ENCODE data around the gene NAALADL2.
"Not testable (repeated sequence)": the region's sequence is repeated elsewhere in the genome, so short reads cannot be mapped to it uniquely, and the experiment has no call there.

The NAALADL2 gene

GRCh38 chr3:175240921-175241320 lies 381.8 kb downstream of the NAALADL2 start:
- no peak for DNase-seq (ENCODE audit: low read depth, low spot score)
- H3K27ac ChIP-seq, result no peak overlapping the region

DNA sequence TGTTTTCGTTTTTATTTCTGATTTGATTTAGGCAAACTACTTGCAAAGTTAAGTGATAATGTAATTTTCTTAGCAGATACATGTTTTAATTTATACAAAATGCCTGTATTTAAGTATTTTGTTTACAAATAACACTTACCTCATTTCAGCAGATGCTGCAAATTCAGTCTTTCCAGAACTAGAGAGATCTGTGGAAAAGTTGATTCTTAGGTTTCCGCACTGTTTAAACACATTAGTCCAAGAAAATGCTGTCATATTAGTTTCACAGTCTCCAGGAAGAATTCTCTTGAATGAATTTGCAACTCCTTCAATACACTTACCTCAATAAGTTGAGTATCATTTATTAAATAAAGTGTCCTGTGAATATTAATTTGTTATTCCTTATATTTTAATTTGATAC lies 383.1 kb downstream of the NAALADL2 start:
- no peak for DNase-seq (ENCODE audit: low read depth, low spot score)
- H3K27ac ChIP-seq, result no peak overlapping the region

- no peak for DNase-seq (ENCODE audit: low read depth, low spot score)
- no peak overlapping the region for H3K27ac ChIP-seq
These were observed 387.1 kb downstream of the NAALADL2 start for GRCh38 chr3:175246234-175246633.

DNA sequence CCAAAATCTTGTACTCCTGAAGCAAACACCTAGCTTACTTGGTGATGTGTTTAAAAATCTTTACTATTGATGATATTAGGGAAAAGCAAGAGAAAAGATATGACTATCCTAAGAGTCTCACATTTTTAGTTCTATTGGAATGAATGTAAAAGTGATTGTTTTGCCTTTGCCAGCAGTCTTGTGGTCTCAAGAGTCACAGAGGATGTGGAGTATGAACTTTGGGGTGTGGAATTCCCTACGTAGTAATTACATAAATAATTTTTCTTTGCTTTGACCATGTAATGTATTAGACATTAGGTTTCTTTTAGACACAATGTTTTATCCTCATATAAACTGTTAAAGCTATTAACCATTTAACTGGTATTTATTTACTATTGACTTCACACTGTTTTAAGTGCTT lies 387.6 kb downstream of the NAALADL2 start:
- no peak for DNase-seq (ENCODE audit: low read depth, low spot score)

DNA sequence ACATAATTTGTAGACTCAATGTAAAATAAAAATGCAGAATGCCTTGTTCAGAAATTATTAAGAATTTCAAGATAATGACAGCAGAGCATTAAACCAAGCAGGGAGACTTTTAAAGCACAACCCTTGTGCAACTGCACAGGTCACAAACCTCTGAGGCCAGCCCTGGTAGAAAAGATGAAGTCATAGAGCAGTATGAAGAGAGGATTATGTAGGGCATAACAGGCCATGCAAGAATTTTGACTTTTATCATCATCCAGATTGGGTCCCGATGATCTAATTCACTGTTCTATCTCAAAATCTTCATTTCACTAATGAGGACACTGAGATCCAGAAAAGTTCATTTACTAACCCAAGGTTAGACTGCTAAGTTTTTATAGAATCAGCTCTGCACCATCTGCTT lies 388.5 kb downstream of the NAALADL2 start:
- DNase-seq (ENCODE audit: low read depth, low spot score), result no peak
- H3K27ac ChIP-seq, result no peak overlapping the region

More for the DNA sequence above, 387.6 kb downstream of the NAALADL2 start:
- H3K27ac ChIP-seq, result no peak overlapping the region

- DNase-seq (ENCODE audit: low read depth, low spot score), result no peak
- H3K27ac ChIP-seq, result no peak overlapping the region
These were observed 389.7 kb downstream of the NAALADL2 start for GRCh38 chr3:175248832-175249231.

DNA sequence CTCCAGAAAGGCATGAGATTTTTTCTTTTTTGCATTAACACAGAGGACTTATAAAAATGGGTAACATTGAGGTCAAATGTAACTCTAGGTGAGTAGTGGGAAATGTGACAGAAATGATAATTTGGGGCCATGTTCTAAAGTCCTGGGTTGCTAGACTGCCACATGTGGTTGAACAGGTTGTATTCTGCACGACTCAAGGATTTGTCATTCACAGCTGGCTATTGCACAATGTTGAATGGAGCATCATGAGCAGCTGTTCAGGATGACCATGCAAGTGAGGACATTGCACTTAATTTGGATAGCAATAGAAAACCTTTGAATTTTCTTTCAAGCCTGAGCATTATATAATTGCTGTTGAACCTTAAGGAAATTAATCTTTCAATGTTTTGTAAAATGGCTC lies 396.6 kb downstream of the NAALADL2 start:
- no peak overlapping the region for H3K27ac ChIP-seq

GRCh38 chr3:175257123-175257522 lies 398.0 kb downstream of the NAALADL2 start:
- no peak for DNase-seq (ENCODE audit: low read depth, low spot score)
- no peak overlapping the region for H3K27ac ChIP-seq

More for the DNA sequence above, 396.6 kb downstream of the NAALADL2 start:
- DNase-seq (ENCODE audit: low read depth, low spot score), result peak; percentile 49

- peak; percentile 29 for DNase-seq (ENCODE audit: low read depth, low spot score)
- no peak overlapping the region for H3K27ac ChIP-seq
These were observed 399.6 kb downstream of the NAALADL2 start for GRCh38 chr3:175258763-175259162.

GRCh38 chr3:175260145-175260794 lies 401.1 kb downstream of the NAALADL2 start:
- no peak for DNase-seq (ENCODE audit: low read depth, low spot score)
- H3K27ac ChIP-seq, result no peak overlapping the region

DNA sequence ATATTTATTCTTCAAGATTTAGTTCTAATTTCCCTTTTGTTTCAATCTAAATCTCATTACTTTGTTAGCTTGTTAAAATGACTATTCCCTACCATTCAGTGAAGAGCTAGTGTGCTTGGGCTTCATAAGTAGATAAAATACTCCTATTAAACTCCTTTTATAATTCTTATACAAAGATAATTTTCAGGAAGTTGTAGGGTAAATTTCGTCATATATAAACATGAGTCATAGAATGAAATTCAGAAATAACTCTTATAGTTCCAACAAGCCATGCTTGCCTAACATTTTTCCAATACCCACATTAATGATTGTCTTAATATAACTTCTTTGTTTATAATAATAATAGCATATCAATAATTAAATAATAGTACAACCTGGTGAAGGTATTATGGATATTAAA lies 407.3 kb downstream of the NAALADL2 start:
- H3K27ac ChIP-seq, result peak overlapping the region; percentile 65
- no peak for DNase-seq (ENCODE audit: low read depth, low spot score)

DNA sequence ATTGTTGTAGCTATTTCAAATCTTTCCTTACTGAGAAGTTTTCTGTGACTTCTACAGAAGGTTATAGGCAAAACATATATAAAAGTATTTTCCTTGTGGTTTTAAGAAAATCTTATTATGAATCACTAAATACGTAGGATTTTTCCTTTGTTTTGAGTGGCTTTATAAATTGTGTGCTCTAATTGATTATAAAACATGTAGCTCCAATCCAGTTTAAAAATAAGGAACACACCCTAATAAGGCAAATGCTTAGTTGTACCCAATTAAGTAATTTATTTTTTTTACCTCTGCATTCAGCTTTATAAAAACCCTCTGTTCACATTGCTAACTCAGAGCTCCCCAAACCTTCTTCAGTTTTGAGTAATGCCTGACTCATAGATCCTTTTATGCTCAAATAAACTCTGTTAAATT lies 408.0 kb downstream of the NAALADL2 start:
- H3K27ac ChIP-seq, result peak overlapping the region; percentile 65
- DNase-seq (ENCODE audit: low read depth, low spot score), result no peak

DNA sequence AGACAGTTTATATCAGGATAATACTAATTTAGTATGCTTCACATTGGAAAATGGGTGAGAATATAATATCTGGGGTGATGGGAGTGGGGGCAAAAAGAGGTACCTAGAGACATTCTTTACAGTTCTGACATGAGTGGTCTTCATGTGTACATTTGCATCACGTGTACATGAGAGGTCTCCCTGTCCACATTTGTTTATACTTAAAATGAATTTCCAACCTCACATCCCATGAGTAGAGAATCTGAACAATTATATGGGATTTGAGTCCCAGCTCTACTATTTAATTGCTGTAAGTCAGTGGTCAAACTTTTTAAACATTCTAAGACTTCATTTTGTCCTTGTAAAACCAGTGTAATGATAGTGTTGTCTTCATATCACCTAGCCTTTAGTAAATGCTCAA lies 408.4 kb downstream of the NAALADL2 start:
- no peak for DNase-seq (ENCODE audit: low read depth, low spot score)
- peak overlapping the region; percentile 65 for H3K27ac ChIP-seq

DNA sequence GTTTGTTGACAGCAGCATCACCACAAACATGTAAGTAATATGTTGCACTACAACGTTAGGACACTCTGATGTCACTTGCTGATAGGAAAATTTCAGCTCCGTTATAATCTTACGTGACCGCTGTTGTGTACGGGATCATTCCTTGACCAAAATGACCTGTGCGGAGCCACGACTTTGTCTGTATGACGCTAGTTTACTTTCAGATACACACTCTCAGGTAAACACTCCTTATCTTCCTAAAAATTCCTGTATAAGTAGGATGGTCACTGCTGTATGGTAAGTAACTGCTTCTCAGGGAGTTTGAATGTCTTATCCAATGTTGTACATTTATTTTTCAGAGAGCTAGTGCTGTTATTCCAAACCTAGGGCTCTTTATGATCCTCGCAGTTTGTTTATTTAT lies 410.3 kb downstream of the NAALADL2 start:
- no peak for DNase-seq (ENCODE audit: low read depth, low spot score)

DNA sequence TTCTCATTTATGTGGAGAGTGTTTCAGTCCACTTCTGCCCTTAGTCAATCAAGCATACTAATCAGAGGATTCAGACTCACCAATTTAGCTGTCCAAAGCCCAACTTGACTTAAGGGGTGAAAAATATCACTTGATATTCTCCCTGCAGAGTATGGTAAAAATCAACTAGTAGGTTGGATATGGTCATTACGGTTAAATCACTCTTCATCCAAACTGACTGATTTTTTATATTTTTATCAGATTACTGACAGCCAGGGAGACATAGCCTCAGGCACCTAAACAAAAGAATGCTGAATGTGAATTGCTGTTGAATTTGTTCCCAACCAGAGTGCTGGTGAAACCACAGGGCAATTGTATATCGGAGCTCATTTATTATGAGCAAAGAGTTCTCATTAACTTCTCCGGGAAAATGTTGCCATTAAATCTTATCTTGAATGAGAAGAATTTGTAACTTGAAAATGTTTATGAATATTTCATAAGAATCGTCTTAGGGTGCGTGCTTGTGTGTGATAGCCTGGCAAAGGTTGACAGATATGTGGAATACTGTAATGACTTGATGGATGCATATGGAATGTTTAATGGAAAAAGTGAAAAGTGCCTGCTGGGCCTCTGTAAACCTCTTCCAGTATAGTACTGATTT lies 411.2 kb downstream of the NAALADL2 start:
- H3K27ac ChIP-seq, result no peak overlapping the region
- DNase-seq (ENCODE audit: low read depth, low spot score), result no peak

More for the DNA sequence above, 410.3 kb downstream of the NAALADL2 start:
- H3K27ac ChIP-seq, result no peak overlapping the region

DNA sequence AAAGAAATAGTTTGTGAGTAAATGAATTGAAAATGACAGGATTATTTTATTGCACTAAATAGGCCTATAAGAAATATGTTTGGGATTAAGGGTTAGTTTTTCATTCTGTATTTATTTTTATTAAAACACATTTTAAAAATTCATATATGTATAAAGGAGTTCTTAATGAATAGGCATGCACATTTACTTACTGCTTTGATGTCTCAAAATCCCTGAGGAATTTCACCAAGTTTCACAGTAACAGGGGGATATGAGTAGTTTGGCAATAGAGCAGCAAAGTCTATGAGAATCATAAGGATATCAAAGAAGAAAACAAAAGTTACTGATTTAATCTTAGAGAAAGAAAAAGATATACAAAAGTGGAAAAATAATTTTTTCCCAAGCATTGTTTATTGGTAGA lies 411.7 kb downstream of the NAALADL2 start:
- no peak for DNase-seq (ENCODE audit: low read depth, low spot score)
- H3K27ac ChIP-seq, result no peak overlapping the region

- not testable (repeated sequence) for DNase-seq (ENCODE audit: low read depth, low spot score); H3K27ac ChIP-seq
These were observed 412.3 kb downstream of the NAALADL2 start for GRCh38 chr3:175271465-175271864.

GRCh38 chr3:175272392-175272791 lies 413.3 kb downstream of the NAALADL2 start:
- no peak for DNase-seq (ENCODE audit: low read depth, low spot score)
- no peak overlapping the region for H3K27ac ChIP-seq

- no peak for DNase-seq (ENCODE audit: low read depth, low spot score)
- no peak overlapping the region for H3K27ac ChIP-seq
These were observed 414.4 kb downstream of the NAALADL2 start for GRCh38 chr3:175273573-175273972.

DNA sequence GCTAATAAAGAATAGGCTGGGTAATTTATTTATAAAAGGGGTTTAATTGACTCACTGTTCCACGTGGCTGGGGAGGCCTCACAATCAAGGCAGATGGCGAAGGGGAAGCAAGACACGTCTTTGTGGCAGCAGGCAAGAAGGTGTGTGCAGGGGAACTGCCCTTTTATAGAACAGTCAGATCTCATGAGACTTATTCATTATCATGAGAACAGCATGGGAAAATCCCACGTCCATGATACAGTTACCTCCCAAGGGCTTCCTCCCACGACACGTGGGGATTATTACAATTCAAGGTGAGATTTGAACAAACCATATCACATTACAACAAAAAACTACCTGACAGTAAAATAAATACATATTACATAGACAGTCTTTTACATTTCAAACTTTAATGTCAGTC lies 414.9 kb downstream of the NAALADL2 start:
- H3K27ac ChIP-seq, result no peak overlapping the region
- DNase-seq (ENCODE audit: low read depth, low spot score), result no peak

DNA sequence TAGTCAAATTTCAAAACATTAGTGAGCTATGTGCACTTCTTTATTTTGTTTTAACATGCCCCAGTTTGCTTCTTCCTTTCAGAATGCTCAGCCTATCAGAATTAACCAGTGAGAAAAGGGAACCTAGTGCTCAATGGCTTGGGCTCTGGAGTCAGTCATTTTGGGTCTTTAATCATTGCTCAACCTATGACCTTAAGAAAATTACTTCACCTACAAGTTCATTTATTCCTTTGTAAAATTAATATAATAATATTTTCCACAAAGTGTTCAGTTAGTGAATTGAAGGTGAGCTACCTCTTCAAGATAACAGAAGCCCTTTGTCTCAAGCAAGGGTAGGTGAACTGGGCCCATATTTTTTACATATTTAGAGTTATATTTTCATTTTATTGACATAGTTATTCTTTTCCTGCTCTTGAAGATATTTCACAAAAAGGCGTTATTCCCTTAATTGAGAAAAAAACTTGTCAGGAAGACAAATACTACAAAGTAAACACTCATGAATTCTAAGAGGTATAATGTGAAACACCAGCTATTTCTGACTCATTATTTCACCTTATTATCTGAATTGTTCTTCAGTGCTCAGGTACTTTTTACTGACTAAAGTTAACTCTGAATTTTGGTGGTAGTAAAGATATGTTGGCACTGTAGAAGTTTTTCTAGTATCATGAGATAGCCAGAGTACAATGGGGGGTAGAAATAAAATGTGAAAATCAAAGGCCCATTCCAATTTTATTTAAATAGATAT lies 415.5 kb downstream of the NAALADL2 start:
- no peak overlapping the region for H3K27ac ChIP-seq
- no peak for DNase-seq (ENCODE audit: low read depth, low spot score)
